ENCODE measurements around the gene SLC4A8. TPM values are rescaled to one million over a fixed set of nuclear protein-coding genes. Genes with fewer than 3 reads are reported as not detected.

Gene SLC4A8
- total RNA-seq, 1 experiment from 2014 or later: 1.4 TPM

DNA sequence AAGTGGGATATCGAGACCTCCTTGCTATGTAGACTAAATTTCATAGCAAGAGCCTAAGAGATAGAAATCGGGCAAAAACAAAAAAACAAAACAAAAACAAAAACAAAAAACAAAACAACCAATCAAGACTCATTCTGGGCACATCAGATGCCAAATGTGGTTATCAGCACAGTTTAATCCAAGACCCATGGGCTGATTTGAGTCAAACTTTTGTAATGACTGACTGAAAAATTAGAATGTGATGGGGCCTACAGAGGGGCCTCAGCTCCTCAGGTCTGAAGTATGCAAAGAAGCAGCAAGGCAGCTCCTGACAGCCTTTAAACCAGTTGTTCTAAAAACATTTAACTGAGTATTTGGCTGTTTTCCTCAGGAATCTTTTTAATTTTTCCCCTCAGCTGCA lies 49.3 kb downstream of the SLC4A8 start:
- Histone ChIP-seq H3K27me3 (ENCODE audit: insufficient read depth, low read length) (no peaks in the 10 kb centered on the region), H3K9me2 (ENCODE audit: insufficient read depth) (no peaks in the 10 kb centered on the region), H3K4me2 (ENCODE audit: low read length) (no peak overlapping the region), H3K27ac (ENCODE audit: low read depth, low read length) (no peak overlapping the region), H3K36me3 (ENCODE audit: control insufficient read depth in 1 of 2, insufficient read depth in 2 of 2, low read length in 2 of 2) (no peaks in the 10 kb centered on the region), H3K79me2 (ENCODE audit: insufficient read depth, low read length) (no peaks in the 10 kb centered on the region), H3K9ac (ENCODE audit: low read length) (no peak overlapping the region), H3K4me1 (ENCODE audit: control insufficient read depth in 1 of 2, insufficient read depth in 2 of 2, low read length in 2 of 2) (no peaks in the 10 kb centered on the region), H3K9me3 (ENCODE audit: control insufficient read depth in 1 of 2, insufficient read depth in 1 of 2, low read depth in 1 of 2, low read length in 2 of 2) (no peaks in the 10 kb centered on the region), H4K20me1 (ENCODE audit: insufficient read depth) (no peaks in the 10 kb centered on the region), H3K4me3 (replicated peaks in 1 of 2; ENCODE audit: low read depth in 1 of 2, low read length in 2 of 2) (no peak overlapping the region), H2AFZ (ENCODE audit: low read depth, low read length, poor library complexity, severe bottlenecking) (no peak overlapping the region)
- BruUV-seq (replicated peaks): no TSS peak
- intact Hi-C loops (cut with micrococcal nuclease): no loop called here
- ATAC-seq (no peak), DNase-seq (ENCODE audit: low read depth, low spot score) (no peak)
- ChIA-PET CTCF (no interaction called here), RAD21 (ENCODE audit: low non-redundant PET in 1 of 2, low total read pairs in 2 of 2, uncharacterized antibody in 2 of 2, unreplicated experiment in 2 of 2) (no interaction called here), POLR2A (no interaction called here)
- TF ChIP-seq CEBPB (IDR thresholded peaks at IDR 0.05; ENCODE audit: low read depth) (no peak), EZH2phosphoT487 (IDR thresholded peaks at IDR 0.05; ENCODE audit: borderline replicate concordance) (no peak), ELF1 (IDR thresholded peaks at IDR 0.05; ENCODE audit: borderline replicate concordance, low read depth) (no peak), EGR1 (IDR thresholded peaks at IDR 0.05; ENCODE audit: low read depth) (no peak), YY1 (IDR thresholded peaks at IDR 0.05; ENCODE audit: extremely low read depth, insufficient replicate concordance, low read depth, low read length) (no peak), SIN3A (IDR thresholded peaks at IDR 0.05; ENCODE audit: low read depth) (no peak), POLR2AphosphoS5 (IDR thresholded peaks at IDR 0.05; ENCODE audit: low read depth, low read length) (no peak), POLR2A (IDR thresholded peaks at IDR 0.05; ENCODE audit: borderline replicate concordance, extremely low read depth, insufficient read depth, insufficient read length) (no peak), EZH2 (IDR thresholded peaks at IDR 0.05) (no peak), CBX3 (IDR thresholded peaks at IDR 0.05; ENCODE audit: low read depth) (no peak)
- TF ChIP-seq, protein P1, sequence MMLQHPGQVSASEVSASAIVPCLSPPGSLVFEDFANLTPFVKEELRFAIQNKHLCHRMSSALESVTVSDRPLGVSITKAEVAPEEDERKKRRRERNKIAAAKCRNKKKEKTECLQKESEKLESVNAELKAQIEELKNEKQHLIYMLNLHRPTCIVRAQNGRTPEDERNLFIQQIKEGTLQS (IDR thresholded peaks at IDR 0.05): no peak
- TF ChIP-seq, protein P2, sequence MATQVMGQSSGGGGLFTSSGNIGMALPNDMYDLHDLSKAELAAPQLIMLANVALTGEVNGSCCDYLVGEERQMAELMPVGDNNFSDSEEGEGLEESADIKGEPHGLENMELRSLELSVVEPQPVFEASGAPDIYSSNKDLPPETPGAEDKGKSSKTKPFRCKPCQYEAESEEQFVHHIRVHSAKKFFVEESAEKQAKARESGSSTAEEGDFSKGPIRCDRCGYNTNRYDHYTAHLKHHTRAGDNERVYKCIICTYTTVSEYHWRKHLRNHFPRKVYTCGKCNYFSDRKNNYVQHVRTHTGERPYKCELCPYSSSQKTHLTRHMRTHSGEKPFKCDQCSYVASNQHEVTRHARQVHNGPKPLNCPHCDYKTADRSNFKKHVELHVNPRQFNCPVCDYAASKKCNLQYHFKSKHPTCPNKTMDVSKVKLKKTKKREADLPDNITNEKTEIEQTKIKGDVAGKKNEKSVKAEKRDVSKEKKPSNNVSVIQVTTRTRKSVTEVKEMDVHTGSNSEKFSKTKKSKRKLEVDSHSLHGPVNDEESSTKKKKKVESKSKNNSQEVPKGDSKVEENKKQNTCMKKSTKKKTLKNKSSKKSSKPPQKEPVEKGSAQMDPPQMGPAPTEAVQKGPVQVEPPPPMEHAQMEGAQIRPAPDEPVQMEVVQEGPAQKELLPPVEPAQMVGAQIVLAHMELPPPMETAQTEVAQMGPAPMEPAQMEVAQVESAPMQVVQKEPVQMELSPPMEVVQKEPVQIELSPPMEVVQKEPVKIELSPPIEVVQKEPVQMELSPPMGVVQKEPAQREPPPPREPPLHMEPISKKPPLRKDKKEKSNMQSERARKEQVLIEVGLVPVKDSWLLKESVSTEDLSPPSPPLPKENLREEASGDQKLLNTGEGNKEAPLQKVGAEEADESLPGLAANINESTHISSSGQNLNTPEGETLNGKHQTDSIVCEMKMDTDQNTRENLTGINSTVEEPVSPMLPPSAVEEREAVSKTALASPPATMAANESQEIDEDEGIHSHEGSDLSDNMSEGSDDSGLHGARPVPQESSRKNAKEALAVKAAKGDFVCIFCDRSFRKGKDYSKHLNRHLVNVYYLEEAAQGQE (IDR thresholded peaks at IDR 0.05; ENCODE audit: low read depth): no peak
- TF ChIP-seq, protein P3, sequence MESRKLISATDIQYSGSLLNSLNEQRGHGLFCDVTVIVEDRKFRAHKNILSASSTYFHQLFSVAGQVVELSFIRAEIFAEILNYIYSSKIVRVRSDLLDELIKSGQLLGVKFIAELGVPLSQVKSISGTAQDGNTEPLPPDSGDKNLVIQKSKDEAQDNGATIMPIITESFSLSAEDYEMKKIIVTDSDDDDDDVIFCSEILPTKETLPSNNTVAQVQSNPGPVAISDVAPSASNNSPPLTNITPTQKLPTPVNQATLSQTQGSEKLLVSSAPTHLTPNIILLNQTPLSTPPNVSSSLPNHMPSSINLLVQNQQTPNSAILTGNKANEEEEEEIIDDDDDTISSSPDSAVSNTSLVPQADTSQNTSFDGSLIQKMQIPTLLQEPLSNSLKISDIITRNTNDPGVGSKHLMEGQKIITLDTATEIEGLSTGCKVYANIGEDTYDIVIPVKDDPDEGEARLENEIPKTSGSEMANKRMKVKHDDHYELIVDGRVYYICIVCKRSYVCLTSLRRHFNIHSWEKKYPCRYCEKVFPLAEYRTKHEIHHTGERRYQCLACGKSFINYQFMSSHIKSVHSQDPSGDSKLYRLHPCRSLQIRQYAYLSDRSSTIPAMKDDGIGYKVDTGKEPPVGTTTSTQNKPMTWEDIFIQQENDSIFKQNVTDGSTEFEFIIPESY (IDR thresholded peaks at IDR 0.05; ENCODE audit: extremely low read depth, insufficient replicate concordance, low read length): no peak
- TF ChIP-seq, protein P4, sequence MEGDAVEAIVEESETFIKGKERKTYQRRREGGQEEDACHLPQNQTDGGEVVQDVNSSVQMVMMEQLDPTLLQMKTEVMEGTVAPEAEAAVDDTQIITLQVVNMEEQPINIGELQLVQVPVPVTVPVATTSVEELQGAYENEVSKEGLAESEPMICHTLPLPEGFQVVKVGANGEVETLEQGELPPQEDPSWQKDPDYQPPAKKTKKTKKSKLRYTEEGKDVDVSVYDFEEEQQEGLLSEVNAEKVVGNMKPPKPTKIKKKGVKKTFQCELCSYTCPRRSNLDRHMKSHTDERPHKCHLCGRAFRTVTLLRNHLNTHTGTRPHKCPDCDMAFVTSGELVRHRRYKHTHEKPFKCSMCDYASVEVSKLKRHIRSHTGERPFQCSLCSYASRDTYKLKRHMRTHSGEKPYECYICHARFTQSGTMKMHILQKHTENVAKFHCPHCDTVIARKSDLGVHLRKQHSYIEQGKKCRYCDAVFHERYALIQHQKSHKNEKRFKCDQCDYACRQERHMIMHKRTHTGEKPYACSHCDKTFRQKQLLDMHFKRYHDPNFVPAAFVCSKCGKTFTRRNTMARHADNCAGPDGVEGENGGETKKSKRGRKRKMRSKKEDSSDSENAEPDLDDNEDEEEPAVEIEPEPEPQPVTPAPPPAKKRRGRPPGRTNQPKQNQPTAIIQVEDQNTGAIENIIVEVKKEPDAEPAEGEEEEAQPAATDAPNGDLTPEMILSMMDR (IDR thresholded peaks at IDR 0.05 in 2 of 3, conservative IDR thresholded peaks at IDR 0.05 in 1 of 3; ENCODE audit: borderline replicate concordance in 1 of 3, insufficient read depth in 1 of 3, low read depth in 2 of 3, low read length in 2 of 3): no peak

Measured in HCT116 (cell line).